HG03103 (cell line): ENCODE results near the gene RNF183.

Source experiments
- ATAC-seq: cut with Tn5 transposase; IDR thresholded peaks from one replicate; pipeline ENCODE4 v1.9.1; 2021; ENCODE audit warnings: low read depth; ENCODE audit not compliant: unreplicated experiment

RNF183 gene, protein sequence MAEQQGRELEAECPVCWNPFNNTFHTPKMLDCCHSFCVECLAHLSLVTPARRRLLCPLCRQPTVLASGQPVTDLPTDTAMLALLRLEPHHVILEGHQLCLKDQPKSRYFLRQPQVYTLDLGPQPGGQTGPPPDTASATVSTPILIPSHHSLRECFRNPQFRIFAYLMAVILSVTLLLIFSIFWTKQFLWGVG

DNA sequence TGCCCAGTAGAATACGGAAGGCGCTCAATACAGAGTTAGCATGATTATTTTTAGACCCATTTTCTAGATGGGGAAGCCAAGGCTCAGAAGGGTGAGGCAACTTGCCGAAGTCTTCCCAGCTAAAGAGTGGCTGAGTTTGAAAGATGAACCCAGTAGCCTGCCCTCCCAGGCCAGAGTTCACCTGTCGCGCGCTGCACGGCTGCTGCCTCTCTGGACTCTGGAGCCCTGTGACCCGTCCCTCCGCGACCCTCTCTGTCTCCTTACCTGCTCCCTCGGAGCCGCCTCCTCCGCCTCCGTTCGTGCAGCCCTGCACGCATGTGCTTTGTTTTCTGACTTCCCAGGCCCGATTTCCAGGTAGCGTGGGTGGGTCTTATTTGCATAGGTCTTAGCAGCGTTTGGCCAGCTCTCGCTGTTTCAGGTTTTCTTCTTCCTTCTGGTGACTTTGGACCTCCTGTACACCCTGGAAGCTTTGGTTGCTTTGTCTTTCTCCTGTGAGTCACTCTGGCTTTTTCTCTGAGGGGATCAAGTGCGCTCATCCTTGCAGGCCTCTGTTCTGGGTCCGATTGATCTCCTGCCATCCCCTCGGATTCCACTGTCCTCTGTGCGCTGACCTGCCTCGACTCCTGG lies at the start of gene RNF183:
Gene RNF183 (minus strand): TSS at position 585 of the 627 bp plus-strand sequence. CDS start 5,192 bp downstream, outside the sequence.
- ATAC-seq = no peak

DNA sequence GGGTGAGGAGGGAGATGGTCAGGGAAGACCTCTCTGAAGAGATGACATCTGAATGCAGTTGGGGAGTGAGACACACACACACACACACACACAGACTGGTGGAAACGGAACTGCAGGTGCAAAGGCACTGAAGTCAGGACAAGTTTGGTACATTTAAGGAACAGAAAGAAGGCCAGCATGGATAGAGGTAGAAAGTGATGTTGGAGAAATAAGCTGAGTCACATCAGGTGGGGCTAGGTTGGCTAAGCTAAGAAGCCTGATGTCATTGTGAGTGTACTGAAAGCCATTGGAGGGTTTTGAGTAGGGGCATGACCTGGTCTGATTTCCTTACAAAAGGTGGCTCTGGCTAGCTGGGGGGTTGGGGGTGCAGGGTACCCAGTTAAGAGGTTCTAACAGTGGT lies 49.2 kb upstream of the RNF183 start:
- ATAC-seq = no peak

DNA sequence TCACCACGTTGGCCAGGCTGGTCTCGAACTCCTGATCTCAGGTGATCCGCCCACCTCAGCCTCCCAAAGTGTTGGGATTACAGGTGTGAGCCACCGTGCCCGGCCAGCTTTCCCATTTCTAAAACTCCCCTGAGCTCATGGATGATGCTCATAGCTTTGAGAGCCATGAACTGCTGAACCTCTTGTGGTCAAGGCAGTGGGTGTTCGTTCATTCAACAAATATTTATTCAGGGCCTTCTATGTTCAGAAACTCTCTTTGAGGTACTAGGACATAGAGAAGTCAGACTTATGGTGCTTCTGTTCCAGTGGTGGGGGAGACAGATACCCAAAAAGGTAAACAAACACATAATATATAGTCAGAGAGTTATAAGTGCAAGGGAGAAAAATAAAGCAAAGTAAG lies 48.8 kb upstream of the RNF183 start:
- ATAC-seq = no peak

DNA sequence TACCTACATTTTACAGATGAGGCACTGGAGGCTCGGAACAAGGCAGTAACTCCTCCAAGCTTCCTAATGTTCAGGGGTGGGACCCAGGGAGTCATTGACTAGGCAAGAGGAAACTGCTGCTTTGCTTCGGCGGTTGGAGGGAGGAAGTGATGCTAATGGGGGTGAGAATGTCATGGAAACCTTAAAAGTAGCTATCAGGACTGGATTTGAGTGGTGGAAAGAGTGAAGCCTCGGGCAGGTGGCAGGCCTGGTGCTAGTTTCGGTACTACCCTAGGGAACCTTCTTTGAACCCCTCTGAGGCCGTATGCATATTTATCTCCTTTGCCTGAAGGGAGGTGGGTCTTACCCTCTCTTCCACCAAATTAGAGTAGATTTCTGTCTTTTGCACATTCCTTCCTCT lies 47.8 kb upstream of the RNF183 start:
- no peak for ATAC-seq

DNA sequence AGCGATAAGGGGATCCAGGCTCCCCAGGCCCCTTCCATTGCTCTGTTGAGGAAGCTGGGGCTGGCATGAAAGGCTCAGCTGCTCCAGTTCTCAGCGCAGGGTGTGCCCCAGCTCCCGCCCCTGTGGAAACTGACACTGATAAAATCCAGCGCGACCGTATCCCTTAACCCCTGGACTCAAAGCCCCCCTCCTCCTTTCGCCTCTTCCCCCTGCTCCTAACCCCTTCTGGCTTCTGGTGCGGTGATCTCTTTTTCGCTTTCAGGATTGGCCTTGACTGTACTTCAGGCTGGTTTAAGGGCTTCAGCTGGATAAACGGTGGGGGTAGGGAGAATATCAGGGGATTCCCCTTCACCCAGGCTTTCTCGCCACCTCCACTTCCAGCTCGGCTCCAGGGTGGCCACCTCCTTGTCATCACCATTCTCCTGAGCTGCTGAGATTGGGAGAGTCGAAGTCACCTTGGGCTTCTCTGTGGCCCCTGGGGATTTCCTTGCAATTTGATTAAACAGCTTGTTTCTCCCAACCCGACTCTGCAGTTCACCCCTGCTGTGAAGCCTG lies 47.0 kb upstream of the RNF183 start:
- ATAC-seq = no peak

DNA sequence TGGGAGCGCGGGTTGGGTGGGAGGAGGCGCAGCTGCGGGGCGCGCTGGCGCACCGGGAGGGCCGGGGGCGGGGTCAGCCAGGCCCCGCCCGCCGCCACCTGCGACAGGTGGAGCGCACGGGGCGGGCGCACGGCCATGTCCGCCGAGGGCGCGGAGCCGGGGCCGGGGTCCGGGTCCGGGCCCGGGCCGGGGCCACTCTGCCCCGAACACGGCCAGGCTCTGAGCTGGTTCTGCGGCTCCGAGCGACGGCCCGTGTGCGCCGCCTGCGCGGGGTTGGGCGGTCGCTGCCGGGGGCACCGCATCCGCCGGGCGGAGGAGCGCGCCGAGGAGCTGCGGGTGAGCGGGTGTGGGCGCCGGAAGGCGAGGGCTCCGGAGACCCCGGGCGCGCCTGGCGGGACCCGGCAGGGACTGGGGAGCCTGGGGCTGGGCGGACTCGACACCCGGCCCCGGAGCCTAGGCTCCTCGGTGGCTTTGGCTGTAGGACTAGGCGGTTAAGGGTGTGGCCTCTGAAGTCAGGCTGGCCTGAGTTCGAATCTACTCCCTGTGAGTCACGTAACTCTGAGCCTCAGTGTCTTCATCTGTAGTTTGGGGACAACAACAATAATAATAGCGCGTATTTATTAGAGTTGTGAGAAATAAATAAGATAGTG lies 46.4 kb upstream of the RNF183 start, which contains the start of gene BSPRY:
Gene BSPRY (plus strand): TSS at position 97 of the 650 bp plus-strand sequence. CDS start 39 bp downstream, at position 136.
- no peak for ATAC-seq

DNA sequence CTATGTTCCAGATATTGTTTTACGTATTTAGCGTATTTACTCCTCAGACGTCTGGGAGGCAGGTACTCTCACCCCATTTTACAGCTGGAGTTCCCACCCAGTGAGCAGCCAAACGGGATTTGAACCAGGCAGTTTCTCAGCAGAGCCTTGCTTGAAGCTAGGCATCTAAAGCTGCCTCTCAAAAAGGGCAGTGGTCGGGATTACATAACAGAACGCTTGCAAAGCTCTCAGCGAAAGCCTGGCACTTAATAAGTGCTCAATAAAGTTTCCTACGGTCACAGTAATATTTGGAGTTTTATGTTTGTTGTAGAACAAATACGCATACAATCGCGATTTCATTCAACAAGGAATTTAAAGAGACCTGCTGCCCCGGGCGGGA lies 45.9 kb upstream of the RNF183 start:
- ATAC-seq = no peak

DNA sequence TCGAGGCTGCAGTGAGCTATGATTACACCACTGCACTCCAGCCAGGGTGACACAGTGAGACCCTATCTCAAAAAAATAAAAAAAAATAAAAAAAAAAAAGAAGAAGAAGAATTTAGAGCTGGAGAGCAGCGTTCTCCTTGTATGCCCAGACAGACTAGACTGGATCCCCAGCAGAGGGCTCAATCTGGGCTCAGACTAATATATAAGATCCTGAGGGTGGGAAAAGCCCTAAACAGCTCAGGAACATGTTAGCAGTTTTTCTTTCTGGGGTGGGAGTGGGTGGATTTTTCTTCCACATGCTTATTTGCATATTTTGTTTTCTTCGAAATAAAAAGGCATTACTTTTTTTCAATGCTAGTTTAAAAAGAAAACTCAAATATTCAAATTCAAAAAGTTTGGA lies 45.3 kb upstream of the RNF183 start:
- ATAC-seq = no peak

DNA sequence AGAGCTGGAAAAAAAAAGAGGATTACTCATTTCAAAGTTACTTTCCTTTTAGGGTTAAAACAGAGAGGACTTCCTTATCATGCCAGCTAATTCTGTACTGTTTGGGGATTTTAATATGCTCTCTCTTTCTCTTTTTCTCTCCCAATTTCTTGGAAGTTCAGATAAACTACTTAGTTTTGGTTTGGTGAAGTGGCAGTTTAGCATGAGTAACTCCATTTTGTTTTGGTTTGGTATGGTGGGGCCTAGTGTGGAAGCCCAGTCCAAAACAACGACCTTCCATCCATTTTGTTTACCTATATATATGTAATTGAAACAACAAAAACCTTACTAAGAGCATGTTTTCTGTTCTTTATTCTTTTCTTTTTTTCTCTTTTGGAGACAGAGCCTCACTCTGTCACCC lies 42.5 kb upstream of the RNF183 start:
- no peak for ATAC-seq

DNA sequence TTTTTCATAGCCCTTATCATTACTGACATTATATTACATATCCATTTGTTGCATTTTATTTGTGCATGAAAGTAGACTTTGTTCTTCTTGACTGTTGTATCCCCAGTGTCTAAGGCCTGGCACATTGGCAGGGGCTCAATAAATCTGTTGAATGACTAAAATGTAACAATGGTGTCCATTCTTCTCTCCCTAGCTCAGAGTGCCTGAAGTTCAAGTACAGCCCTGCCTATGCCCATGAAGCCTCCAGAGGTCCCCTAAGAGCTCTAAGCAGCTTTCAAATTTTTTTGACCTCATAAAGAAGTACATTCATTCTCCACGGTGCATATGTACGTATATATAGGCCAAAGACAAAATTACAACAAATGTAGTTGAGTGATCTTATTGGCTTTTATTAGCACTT lies 42.0 kb upstream of the RNF183 start:
- ATAC-seq = no peak

DNA sequence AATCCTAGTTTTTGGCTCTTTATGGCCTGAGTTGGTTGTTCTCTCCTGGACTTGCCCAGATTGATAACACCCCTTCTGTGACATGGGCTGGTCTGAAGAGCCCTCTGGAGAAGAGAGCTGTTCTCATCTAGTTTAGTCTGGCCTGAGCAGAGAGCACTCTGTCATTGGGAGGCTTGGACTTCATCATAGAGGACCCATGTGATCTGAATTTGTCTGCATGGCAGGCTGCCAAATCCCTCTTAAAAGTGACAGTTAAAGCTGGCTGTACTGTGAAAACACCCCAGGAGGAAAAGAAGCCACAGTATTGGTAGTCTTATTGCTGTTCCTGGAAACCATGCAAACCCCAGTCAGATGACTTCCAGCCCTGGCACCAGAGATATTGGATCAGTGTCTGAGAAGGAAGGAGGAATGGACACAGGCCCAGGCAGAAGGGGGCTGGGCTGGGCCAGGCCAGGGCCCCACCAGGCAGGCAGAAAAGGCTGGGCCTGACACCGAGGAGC lies 40.6 kb upstream of the RNF183 start:
- no peak for ATAC-seq

DNA sequence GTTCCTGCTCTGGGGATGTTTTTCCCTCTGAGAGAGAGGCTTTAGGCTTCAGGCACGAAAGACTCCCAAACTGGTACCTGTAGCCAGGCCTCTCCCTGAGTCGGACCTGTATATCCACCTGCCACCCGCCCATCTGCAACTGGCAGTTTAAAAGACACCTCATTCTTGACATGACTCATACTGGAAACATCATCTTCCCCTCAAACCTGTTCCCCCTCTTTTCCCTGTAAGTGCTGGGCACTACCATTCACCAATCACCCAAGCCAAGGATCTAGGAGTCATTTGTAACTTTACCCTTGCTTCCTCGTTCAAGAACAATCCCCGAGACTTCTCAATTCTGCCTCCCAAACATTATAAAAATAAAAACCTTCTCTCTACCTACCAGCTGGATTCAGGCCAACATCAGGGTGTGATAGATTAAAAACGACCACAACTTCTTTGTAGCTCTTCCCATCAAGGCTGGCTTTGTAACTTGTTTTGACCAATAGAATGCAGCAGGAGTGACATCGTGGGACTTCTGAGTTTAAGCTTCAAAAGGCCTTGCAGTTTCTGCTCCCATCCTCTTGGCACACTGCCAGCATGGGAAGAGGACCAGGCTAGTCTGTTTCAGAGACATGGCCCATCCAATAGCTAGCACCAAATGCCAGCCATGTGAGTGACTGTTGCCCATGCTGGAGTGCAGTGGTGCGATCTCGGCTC lies 38.7 kb upstream of the RNF183 start:
- ATAC-seq = no peak

DNA sequence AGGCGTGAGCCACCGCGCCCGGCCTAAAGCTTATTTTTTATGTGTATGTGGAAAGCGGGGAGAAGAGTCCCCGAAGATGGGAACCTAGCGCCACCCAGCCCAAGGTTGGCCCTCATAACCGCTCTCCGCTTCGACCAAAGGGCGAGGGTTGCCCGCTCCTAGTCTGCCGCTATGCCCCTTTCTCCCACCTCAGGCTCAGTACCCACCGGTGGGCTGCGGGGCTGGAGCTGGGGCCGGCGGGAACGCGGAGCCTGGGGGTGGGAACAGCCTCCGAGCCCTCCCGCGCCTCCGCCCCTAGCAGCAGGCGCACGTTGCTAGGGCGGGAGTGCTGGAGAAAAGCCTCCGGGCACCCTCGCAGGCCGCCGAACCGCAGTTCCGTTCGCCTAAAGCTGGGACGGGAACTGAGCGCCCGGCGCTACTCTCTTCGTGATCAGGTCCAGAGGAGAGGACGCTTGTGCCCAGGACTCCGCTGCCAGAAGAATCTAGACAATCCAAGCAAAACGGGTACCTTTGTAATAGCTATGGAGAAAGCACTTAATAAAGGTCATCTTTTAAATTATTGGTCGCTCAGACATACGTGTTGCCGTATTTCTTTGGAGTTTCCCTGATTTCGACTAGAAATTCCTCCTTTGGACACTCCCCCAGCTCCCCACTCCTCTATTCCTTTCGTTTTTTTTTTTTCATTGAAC lies 37.0 kb upstream of the RNF183 start, which contains the start of gene WDR31:
Gene WDR31 (minus strand): TSS at position 265 of the 689 bp plus-strand sequence. CDS start 8,253 bp downstream, outside the sequence.
- peak; percentile 96 for ATAC-seq

DNA sequence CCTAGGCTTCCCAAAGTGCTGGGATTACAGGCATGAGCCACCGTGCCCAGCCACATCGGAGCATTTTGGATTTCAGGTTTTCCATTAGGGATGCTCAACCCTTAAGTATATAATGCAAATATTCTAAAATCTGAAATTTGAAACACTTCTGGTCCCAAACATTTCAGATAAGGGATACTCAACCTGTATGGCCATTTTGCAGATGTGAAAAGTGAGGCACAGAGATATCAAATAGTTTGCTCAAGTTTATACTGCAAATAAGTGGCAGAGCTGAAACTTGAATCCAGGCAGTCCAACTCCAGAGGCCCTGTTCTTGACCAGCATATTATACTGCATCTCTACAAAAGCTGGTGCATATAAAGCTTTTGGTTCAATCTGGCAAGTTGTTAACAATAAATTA lies 34.5 kb upstream of the RNF183 start:
- no peak for ATAC-seq

DNA sequence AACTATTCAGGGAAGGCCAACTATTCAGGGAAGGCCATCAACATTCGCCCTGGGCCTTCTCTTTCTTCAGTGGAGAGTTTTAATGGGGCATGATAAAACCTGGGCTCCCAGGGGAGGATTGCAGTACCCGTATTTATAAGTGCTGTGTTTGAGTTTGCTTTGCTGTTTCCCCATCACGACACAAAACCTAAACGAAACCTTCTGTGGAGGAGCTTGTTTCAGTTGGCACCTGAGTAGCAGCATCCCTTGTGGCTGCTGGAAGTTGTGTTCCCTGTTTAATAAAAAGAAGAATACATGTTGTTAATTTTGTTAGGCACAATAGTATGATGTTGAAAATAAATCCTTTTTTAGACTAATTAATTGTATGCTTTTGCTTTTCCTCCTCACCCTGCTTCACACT lies 28.6 kb upstream of the RNF183 start:
- ATAC-seq = no peak

DNA sequence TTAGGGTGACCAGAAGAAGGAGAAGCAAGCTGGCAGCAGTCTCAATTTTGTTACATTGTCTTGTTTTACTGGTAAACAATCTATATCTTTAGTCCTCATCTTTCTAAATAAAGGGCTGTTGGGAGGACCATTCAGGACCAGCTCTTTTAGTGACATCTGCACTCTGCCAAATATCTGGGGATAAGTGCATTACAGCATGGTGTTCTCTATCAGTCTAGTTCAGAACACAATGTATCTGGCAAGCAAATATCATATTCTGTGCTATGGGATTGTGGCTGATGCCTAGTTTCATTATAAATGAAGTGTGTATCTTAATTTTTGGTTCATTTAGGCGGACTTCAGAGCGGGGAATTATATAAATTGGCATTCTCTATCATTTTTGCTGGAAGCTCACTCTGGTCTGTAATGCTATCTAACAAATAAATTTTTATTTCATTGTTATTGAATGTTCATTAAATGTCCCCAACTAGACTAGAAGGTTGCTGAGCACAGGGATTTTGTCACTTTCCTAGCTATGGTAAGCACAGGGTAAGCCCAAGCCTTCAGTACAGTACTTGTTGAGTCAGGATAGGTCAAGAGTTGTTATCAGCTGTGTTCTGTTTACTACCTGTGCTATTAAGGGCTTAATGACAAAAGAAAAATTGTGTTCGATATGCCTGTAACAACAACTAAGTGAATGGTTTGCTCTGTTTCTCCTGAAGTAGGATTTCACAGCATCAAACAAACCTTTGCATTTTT lies 25.0 kb upstream of the RNF183 start:
- no peak for ATAC-seq

DNA sequence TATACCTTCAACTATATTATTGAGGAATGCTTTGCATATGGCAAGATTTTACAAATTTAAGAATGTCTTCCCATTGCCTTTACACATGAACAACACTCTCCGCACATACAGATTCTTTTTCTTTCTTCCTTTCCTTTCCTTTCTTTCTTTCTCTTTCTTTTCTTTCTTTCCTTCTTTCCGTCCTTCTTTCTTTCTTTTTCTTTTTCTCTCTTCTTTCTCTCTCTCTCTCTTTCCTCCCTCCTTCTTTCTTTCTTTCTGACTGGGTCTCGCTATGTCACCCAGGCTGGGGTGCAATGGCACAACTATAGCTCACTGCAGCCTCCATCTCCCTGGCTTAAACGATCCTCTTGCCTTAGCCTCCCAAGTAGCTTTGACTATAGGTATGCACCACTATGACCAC lies 23.1 kb upstream of the RNF183 start:
- no peak for ATAC-seq

DNA sequence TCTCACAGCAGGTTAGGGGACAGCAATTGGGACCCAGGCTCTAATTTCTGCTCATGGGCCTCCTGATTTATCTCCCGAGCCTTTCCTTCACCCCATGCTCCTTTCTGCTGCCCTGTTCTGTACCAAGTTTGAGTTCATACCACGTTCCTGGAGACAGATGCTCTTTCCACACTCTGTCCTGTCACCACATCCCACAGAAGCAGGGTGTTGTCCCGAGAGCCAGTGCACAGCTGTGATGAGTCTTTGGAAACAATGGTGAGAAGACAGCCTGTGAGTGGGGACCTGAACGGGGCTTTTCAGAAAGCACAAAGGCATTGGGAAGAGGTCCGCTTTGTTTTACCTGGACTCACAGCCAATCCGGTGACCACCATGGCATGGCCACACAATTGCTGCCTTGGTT lies 19.5 kb upstream of the RNF183 start:
- ATAC-seq = no peak

DNA sequence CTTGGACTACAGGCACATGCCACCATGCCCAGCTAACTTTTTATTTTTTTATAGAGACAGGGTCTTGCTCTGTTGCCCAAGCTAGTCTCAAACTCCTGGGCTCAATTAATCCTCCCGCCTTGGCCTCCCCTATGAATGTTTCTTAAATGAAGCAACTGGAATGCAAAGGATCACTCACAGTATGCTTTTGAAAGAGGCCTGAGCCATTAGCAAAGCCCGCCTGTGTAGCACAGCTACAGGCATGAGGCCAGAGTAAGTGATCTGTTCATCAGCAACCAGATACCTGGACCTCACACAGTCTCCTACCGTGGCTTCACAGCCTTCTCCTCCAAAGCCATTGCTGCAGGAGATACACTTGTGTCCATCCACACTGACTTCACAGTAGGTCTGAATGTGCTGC lies 16.9 kb upstream of the RNF183 start:
- no peak for ATAC-seq

DNA sequence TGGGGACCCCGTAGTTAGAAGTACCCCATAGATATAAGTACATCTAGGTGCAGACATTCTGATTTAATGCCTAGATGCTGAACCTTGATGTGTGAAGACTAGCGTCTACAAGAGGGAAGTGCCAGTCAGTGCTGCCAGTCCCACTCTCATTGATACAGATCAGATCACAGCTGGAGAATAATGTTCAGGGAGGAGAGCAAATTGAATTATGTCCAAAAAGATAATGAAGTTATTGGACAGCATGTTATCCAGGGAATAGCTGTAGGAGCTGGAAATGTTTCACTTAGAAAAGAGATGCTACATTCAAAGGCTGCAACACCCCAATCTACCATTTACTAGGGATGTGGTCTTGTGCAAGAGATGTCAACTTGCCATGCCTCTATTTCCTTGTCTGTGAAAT lies 15.9 kb upstream of the RNF183 start:
- no peak for ATAC-seq
